Fibroblast of pulmonary artery (primary cell): ENCODE results near the gene MAPK8IP3.

Experiments used
- DNase-seq: peaks from one replicate; pipeline ENCODE4 v3.0.0-alpha.2; 2010; ENCODE audit warnings: low read depth
- H3K4me3 ChIP-seq: replicated peaks from 2 replicates; pipeline ENCODE4 v1.5.1; 2011; ENCODE audit warnings: low read depth, mild to moderate bottlenecking, control low read depth, low read length, moderate library complexity
- TF ChIP-seq, protein P1 (sequence below): IDR thresholded peaks from 2 replicates; pipeline ENCODE4 v1.5.1; 2011; ENCODE audit warnings: mild to moderate bottlenecking, control low read depth, low read length, inconsistent platforms; ENCODE audit errors: missing control alignments

The MAPK8IP3 gene

DNA sequence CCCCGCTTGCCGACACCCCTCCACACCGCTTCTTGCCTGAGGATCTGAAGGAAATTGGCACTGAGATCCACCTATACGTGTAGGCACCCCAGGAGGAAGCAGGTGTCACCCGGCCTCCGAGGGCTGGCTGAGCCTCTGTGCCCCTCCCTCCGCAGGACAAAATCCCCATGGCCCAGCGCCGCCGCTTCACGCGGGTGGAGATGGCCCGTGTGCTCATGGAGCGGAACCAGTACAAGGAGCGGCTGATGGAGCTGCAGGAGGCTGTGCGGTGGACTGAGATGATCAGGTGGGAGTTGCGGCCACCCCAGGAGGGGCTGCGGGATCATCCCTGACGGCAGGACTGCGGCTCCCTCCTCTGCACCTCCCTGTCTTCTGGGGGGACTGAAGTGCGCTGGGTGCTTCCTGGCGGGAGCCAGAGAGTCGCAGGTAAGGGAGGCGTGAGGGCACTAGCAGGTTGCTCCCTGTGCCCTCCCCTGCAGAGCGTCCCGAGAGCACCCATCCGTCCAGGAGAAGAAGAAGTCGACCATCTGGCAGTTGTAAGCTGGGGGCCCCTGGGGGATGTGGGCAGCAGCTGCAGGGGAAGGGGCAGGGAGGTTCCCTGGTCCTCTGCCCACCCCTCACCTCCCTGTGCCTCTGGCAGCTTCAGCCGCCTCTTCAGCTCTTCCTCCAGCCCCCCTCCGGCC is 56.3 kb downstream of the MAPK8IP3 start:
- DNase-seq: no peak
- H3K4me3 ChIP-seq: no peak overlapping the region
- TF ChIP-seq, protein P1, sequence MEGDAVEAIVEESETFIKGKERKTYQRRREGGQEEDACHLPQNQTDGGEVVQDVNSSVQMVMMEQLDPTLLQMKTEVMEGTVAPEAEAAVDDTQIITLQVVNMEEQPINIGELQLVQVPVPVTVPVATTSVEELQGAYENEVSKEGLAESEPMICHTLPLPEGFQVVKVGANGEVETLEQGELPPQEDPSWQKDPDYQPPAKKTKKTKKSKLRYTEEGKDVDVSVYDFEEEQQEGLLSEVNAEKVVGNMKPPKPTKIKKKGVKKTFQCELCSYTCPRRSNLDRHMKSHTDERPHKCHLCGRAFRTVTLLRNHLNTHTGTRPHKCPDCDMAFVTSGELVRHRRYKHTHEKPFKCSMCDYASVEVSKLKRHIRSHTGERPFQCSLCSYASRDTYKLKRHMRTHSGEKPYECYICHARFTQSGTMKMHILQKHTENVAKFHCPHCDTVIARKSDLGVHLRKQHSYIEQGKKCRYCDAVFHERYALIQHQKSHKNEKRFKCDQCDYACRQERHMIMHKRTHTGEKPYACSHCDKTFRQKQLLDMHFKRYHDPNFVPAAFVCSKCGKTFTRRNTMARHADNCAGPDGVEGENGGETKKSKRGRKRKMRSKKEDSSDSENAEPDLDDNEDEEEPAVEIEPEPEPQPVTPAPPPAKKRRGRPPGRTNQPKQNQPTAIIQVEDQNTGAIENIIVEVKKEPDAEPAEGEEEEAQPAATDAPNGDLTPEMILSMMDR: no peak

DNA sequence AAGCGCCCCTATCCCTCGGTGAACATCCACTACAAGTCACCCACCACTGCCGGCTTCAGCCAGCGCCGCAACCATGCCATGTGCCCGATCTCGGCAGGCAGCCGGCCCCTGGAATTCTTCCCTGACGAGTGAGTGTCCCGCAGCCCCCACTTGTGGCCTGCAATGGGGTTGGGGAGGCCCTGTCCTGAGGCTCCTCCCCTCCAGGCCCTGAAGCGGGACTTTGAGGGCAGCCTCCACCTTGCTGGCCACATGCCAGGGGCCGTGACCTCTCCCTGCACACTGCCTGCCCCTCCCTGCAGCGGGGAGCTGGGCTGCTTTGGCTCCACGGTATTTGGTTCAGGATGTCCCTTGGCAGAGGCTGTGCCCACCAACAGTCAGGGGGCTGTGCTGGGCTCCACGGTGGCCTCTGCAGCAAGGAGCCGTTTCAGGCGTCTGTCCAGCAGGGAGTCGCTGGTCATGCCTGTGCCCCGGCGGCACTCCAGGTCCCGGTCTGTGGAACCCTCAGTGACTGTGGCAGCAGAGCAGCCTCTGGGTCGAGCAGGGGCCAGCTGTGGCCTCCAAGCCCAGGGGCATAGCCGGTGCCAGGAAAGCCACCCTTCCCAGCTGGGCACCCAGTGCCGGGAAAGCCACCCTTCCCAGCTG is 57.0 kb downstream of the MAPK8IP3 start:
- TF ChIP-seq, protein P1: no peak
- H3K4me3 ChIP-seq: no peak overlapping the region
- no peak for DNase-seq

- H3K4me3 ChIP-seq: no peak overlapping the region
- TF ChIP-seq, protein P1: peak; percentile 29
- no peak for DNase-seq
Observed at GRCh38 chr16:1763521-1764511, 57.8 kb downstream of the MAPK8IP3 start.

- H3K4me3 ChIP-seq: no peak overlapping the region
- TF ChIP-seq, protein P1: no peak
- DNase-seq: no peak
Observed at GRCh38 chr16:1764971-1765370, 59.0 kb downstream of the MAPK8IP3 start.

- H3K4me3 ChIP-seq: no peak overlapping the region
- TF ChIP-seq, protein P1: no peak
Observed at GRCh38 chr16:1765826-1766225, 59.8 kb downstream of the MAPK8IP3 start.

GRCh38 chr16:1766231-1766630 is 60.2 kb downstream of the MAPK8IP3 start:
- no peak for DNase-seq
- H3K4me3 ChIP-seq: no peak overlapping the region
- TF ChIP-seq, protein P1: no peak

More at GRCh38 chr16:1765826-1766225, 59.8 kb downstream of the MAPK8IP3 start:
- no peak for DNase-seq
